GM18517 (cell line): ENCODE measurements around the gene FAM107A.

Experiments used
- ATAC-seq: cut with Tn5 transposase; IDR thresholded peaks from one replicate; pipeline ENCODE4 v1.9.1; 2021; ENCODE audit warnings: mild to moderate bottlenecking, moderate library complexity; ENCODE audit not compliant: unreplicated experiment

FAM107A gene

GRCh38 chr3:58568572-58569286, 8.5 kb downstream of the FAM107A start:
- no peak for ATAC-seq

- no peak for ATAC-seq
Measured at GRCh38 chr3:58567251-58567515, 10.0 kb downstream of the FAM107A start.

GRCh38 chr3:58566398-58567250, 10.6 kb downstream of the FAM107A start:
- ATAC-seq = no peak

GRCh38 chr3:58565621-58566397, 11.4 kb downstream of the FAM107A start:
- ATAC-seq = no peak

- ATAC-seq = no peak
Measured at GRCh38 chr3:58564456-58565160, 12.6 kb downstream of the FAM107A start.

GRCh38 chr3:58564054-58564453, 13.1 kb downstream of the FAM107A start:
- ATAC-seq = no peak

GRCh38 chr3:58563386-58564035, 13.7 kb downstream of the FAM107A start:
- ATAC-seq = no peak

- no peak for ATAC-seq
Measured at GRCh38 chr3:58562498-58562897, 14.7 kb downstream of the FAM107A start.

GRCh38 chr3:58560771-58561311, 16.4 kb downstream of the FAM107A start:
- no peak for ATAC-seq

GRCh38 chr3:58559586-58559985, 17.6 kb downstream of the FAM107A start:
- ATAC-seq = no peak

GRCh38 chr3:58557491-58557890, 19.7 kb downstream of the FAM107A start:
- no peak for ATAC-seq

GRCh38 chr3:58556761-58557221, 20.4 kb downstream of the FAM107A start:
- ATAC-seq = no peak

GRCh38 chr3:58556001-58556400, 21.2 kb downstream of the FAM107A start:
- no peak for ATAC-seq

GRCh38 chr3:58555203-58555602, 22.0 kb downstream of the FAM107A start:
- ATAC-seq = no peak

- ATAC-seq = no peak
Measured at GRCh38 chr3:58553003-58553402, 24.2 kb downstream of the FAM107A start.

GRCh38 chr3:58551636-58552180, 25.5 kb downstream of the FAM107A start:
- no peak for ATAC-seq

GRCh38 chr3:58544541-58544940, 32.6 kb downstream of the FAM107A start:
- no peak for ATAC-seq

GRCh38 chr3:58540176-58540858, 36.9 kb downstream of the FAM107A start:
- no peak for ATAC-seq

GRCh38 chr3:58539626-58540025, 37.6 kb downstream of the FAM107A start:
- ATAC-seq = no peak
